ENCODE results near the gene CXCL3. TPM values are rescaled to one million over a fixed set of nuclear protein-coding genes. Genes with fewer than 3 reads are reported as not detected.

Gene CXCL3
- total RNA-seq, 1 donor from 2014 or later = 5.9 TPM

DNA sequence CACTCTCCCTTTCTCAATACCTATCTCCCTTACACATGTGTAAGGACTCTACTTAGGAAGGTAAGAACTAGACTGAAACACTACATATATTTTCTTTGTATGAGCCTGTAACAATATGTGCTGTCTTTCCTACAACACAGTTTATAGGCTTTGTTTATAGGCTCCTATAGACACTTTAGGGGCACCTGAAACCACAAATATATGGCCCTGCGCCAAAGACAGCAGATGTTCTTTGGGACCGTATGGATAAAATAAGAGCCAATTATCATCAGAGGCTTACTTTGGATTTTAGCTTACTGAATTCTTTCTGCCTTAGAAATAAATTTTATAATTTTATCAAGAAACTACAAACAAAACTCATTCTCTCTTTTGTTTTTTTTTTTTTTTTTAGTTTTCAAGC, 16.6 kb upstream of the CXCL3 start:
- H3K9me3 Mint-ChIP-seq = peaks cover 4% of the 10 kb centered on the region
- H3K27me3 Mint-ChIP-seq = peaks cover 4% of the 10 kb centered on the region
- TF ChIP-seq, protein P1, sequence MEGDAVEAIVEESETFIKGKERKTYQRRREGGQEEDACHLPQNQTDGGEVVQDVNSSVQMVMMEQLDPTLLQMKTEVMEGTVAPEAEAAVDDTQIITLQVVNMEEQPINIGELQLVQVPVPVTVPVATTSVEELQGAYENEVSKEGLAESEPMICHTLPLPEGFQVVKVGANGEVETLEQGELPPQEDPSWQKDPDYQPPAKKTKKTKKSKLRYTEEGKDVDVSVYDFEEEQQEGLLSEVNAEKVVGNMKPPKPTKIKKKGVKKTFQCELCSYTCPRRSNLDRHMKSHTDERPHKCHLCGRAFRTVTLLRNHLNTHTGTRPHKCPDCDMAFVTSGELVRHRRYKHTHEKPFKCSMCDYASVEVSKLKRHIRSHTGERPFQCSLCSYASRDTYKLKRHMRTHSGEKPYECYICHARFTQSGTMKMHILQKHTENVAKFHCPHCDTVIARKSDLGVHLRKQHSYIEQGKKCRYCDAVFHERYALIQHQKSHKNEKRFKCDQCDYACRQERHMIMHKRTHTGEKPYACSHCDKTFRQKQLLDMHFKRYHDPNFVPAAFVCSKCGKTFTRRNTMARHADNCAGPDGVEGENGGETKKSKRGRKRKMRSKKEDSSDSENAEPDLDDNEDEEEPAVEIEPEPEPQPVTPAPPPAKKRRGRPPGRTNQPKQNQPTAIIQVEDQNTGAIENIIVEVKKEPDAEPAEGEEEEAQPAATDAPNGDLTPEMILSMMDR (conservative IDR thresholded peaks at IDR 0.05) = no peak
- no peaks in the 10 kb centered on the region for H3K4me1 Mint-ChIP-seq (ENCODE audit: unreplicated experiment)
- DNase-seq (ENCODE audit: extremely low spot score, unreplicated experiment) = no peak
- no peak overlapping the region for H3K4me3 Mint-ChIP-seq
- H3K36me3 Mint-ChIP-seq = no peaks in the 10 kb centered on the region
- H3K27ac Mint-ChIP-seq = no peak overlapping the region

DNA sequence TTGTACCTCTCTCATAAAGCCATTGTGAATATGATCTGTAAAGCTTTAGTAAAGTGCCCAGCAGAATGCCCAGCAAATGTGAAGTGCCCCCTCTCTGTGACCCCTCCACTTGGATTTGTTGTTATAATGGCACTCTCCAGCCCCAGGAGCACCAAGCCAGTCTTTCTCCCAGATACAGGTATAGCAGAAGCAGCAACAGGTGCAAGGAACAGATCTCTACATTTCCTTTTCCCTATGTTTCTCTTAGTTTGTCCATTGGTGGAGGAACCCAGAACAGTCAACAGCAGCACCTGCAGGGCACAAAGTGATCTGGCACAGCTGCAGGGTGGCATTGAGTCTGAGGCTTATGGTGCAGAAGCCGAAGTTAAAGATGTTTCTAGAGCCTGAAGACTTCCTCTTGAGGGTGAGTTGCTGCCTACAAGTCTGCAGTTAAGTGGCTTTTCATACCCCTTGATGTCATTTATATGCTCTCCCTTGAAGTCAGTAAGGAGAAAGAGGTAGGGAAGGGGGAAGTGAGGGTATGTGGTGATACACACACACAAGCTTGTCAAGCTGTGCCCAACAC, 16.1 kb upstream of the CXCL3 start:
- Mint-ChIP-seq H3K27me3 (peaks cover 4% of the 10 kb centered on the region), H3K9me3 (peaks cover 4% of the 10 kb centered on the region), H3K4me3 (no peak overlapping the region), H3K27ac (no peak overlapping the region), H3K36me3 (no peaks in the 10 kb centered on the region), H3K4me1 (ENCODE audit: unreplicated experiment) (no peaks in the 10 kb centered on the region)
- TF ChIP-seq, protein P1 (conservative IDR thresholded peaks at IDR 0.05) = no peak
- DNase-seq (ENCODE audit: extremely low spot score, unreplicated experiment) = no peak

DNA sequence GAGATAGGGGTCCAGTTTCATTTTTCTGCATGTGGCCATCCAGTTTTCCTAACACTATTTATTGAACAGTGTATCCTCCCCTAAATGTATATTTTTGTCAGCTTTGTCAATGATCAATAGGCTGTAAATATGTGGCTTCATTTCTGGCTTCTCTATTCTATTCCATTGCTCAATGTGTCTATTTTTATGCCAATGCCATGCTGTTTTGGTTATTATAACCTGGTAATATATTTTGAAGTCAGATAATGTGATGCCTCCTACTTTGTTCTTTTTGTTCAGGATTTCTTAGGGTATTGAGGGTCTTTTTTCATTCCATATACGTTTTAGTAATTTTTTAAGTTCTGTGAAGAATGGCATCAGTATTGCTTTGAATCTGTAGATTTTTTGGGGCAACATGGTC, 8.7 kb upstream of the CXCL3 start:
- H3K27ac Mint-ChIP-seq = no peak overlapping the region
- TF ChIP-seq, protein P1 (conservative IDR thresholded peaks at IDR 0.05) = no peak
- H3K4me1 Mint-ChIP-seq (ENCODE audit: unreplicated experiment) = no peaks in the 10 kb centered on the region
- no peak overlapping the region for H3K4me3 Mint-ChIP-seq
- DNase-seq (ENCODE audit: extremely low spot score, unreplicated experiment) = no peak
- H3K27me3 Mint-ChIP-seq = peaks cover 23% of the 10 kb centered on the region
- H3K9me3 Mint-ChIP-seq = no peaks in the 10 kb centered on the region
- H3K36me3 Mint-ChIP-seq = no peaks in the 10 kb centered on the region

DNA sequence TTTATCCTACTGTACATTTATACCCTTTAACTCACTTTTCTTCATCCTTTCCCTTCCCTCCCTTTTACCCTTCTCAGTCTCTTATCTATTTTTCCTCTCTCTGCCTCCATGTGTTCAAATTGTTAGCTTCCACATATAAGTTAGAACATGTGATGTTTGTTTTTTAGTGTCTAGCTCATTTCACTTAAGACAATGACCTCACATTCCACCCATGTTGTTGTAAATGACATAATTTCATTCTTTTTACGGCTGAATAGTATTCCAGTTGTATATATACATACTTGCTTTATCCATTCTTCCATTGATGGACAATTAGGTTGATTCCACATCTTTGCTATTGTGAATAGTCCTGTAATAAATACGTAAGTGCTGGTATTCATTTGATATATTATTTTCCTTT, 7.3 kb upstream of the CXCL3 start:
- Mint-ChIP-seq H3K36me3 (no peaks in the 10 kb centered on the region), H3K9me3 (no peaks in the 10 kb centered on the region), H3K4me3 (no peak overlapping the region), H3K27ac (no peak overlapping the region), H3K27me3 (peaks cover 35% of the 10 kb centered on the region), H3K4me1 (ENCODE audit: unreplicated experiment) (no peaks in the 10 kb centered on the region)
- DNase-seq (ENCODE audit: extremely low spot score, unreplicated experiment) = no peak
- TF ChIP-seq, protein P1 (conservative IDR thresholded peaks at IDR 0.05) = no peak

DNA sequence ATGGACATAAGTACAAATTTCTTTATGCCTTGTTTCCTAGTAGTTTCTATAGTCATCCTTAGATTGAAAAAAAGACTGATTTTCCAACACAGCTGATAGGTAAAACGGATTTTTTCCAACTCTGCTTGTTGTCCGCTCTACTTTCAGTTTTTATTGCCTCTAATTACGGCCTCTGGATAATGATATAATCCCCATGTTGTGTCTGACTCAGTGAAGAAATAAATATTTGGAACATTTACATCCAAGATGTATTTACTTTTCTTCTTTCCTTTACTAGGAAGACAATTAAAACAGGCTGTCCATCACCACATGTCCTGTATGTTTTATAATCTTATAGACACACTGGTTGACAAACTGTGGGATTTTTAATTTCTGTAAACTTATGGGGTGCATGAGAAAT, 6.8 kb upstream of the CXCL3 start:
- H3K9me3 Mint-ChIP-seq = no peaks in the 10 kb centered on the region
- no peak overlapping the region for H3K4me3 Mint-ChIP-seq

More for the DNA sequence above, 6.8 kb upstream of the CXCL3 start:
- no peaks in the 10 kb centered on the region for H3K4me1 Mint-ChIP-seq (ENCODE audit: unreplicated experiment)
- H3K27me3 Mint-ChIP-seq = peaks cover 40% of the 10 kb centered on the region
- H3K36me3 Mint-ChIP-seq = no peaks in the 10 kb centered on the region
- DNase-seq (ENCODE audit: extremely low spot score, unreplicated experiment) = no peak
- H3K27ac Mint-ChIP-seq = no peak overlapping the region
- TF ChIP-seq, protein P1 (conservative IDR thresholded peaks at IDR 0.05) = no peak

Data from type B pancreatic cell (in vitro differentiated cells).